ENCODE results near the gene GPC6.

DNA sequence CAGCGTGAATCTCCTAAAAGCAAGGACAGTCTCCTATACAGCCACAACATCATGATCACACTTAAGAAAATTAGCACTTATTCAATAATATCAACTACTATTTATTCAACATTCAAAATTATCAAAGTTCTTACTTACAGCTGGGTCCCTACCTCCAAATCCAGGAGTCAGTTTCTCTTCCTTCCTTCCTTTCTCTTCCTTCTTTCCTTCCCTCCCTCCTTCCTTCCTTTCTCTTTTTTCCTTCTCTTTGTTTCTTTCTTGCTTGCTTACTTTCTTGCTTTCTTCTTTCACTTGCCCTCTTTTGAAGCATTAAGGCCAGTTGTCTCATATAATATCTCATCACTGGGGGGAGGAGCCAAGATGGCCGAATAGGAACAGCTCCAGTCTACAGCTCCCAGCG is 1145.2 kb downstream of the GPC6 start:
- TF ChIP-seq BHLHE40 (IDR thresholded peaks at IDR 0.05; ENCODE audit: borderline replicate concordance) (no peak), FOXA1 (IDR thresholded peaks at IDR 0.05) (no peak), FOXM1 (IDR thresholded peaks at IDR 0.05; ENCODE audit: borderline replicate concordance) (no peak), LEF1 (IDR thresholded peaks at IDR 0.05; ENCODE audit: borderline replicate concordance) (no peak), PKNOX1 (IDR thresholded peaks at IDR 0.05) (no peak), NFRKB (IDR thresholded peaks at IDR 0.05) (no peak), FOXK2 (IDR thresholded peaks at IDR 0.05) (no peak), TARDBP (IDR thresholded peaks at IDR 0.05) (no peak), HDGF (IDR thresholded peaks at IDR 0.05; ENCODE audit: borderline replicate concordance) (no peak), CTBP1 (IDR thresholded peaks at IDR 0.05; ENCODE audit: borderline replicate concordance) (no peak), ARNT (IDR thresholded peaks at IDR 0.05) (no peak)
